GM12892 (cell line): ENCODE measurements around the gene RAPGEF5.

Source experiments
- POLR2A ChIP-seq: IDR thresholded peaks from 2 replicates; pipeline ENCODE4 v1.6.1; 2011; ENCODE audit warnings: low read depth, low read length, control low read depth
- POLR2AphosphoS5 ChIP-seq: IDR thresholded peaks from 2 replicates; pipeline ENCODE4 v1.6.1; 2011; ENCODE audit warnings: low read depth, low read length, control low read depth
- TAF1 ChIP-seq: IDR thresholded peaks from 2 replicates; pipeline ENCODE4 v1.6.1; 2011; ENCODE audit warnings: low read depth, mild to moderate bottlenecking, control low read depth, low read length, borderline replicate concordance

- no peak for TF ChIP-seq TAF1
- TF ChIP-seq POLR2A, result no peak
- no peak for TF ChIP-seq POLR2AphosphoS5
These were observed 209.1 kb downstream of the RAPGEF5 start for GRCh38 chr7:22147868-22148267.
